Stomach (tissue), 4 donors: ENCODE results near the gene CTNNA3.

Experiments
- POLR2A ChIP-seq, 4 donors: fragments of 450-650 bp; IDR thresholded peaks; one replicate each; pipeline ENCODE4 v1.6.1; 2016; ENCODE audit warnings: antibody characterized with exemption in 4 of 4, control low read depth in 2 of 4, mild to moderate bottlenecking in 1 of 4, moderate library complexity in 1 of 4
- TF ChIP-seq, protein P1 (sequence below), 7 experiments: fragments of 450-650 bp in 4 of 7; fragments of 200-600 bp in 3 of 7; sonication (generic) in 3 of 7; IDR thresholded peaks; one replicate each; pipeline ENCODE4 v1.5.1; 2016 to 2019; ENCODE audit warnings: antibody characterized with exemption in 7 of 7, control low read depth in 2 of 7, mild to moderate bottlenecking in 1 of 7

GRCh38 chr10:67015225-67015624 lies 680.8 kb downstream of the CTNNA3 start:
- TF ChIP-seq, protein P1, sequence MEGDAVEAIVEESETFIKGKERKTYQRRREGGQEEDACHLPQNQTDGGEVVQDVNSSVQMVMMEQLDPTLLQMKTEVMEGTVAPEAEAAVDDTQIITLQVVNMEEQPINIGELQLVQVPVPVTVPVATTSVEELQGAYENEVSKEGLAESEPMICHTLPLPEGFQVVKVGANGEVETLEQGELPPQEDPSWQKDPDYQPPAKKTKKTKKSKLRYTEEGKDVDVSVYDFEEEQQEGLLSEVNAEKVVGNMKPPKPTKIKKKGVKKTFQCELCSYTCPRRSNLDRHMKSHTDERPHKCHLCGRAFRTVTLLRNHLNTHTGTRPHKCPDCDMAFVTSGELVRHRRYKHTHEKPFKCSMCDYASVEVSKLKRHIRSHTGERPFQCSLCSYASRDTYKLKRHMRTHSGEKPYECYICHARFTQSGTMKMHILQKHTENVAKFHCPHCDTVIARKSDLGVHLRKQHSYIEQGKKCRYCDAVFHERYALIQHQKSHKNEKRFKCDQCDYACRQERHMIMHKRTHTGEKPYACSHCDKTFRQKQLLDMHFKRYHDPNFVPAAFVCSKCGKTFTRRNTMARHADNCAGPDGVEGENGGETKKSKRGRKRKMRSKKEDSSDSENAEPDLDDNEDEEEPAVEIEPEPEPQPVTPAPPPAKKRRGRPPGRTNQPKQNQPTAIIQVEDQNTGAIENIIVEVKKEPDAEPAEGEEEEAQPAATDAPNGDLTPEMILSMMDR (IDR thresholded peaks at IDR 0.05) = no peak
- no peak for TF ChIP-seq POLR2A (IDR thresholded peaks at IDR 0.05)
